Measurements from ENCODE around the gene CLIP2. TPM values are rescaled to one million over a fixed set of nuclear protein-coding genes. Genes with fewer than 3 reads are reported as not detected.

CLIP2 gene
- total RNA-seq, 2 experiments from 2014 or later, result 3.6 to 6.3 TPM

DNA sequence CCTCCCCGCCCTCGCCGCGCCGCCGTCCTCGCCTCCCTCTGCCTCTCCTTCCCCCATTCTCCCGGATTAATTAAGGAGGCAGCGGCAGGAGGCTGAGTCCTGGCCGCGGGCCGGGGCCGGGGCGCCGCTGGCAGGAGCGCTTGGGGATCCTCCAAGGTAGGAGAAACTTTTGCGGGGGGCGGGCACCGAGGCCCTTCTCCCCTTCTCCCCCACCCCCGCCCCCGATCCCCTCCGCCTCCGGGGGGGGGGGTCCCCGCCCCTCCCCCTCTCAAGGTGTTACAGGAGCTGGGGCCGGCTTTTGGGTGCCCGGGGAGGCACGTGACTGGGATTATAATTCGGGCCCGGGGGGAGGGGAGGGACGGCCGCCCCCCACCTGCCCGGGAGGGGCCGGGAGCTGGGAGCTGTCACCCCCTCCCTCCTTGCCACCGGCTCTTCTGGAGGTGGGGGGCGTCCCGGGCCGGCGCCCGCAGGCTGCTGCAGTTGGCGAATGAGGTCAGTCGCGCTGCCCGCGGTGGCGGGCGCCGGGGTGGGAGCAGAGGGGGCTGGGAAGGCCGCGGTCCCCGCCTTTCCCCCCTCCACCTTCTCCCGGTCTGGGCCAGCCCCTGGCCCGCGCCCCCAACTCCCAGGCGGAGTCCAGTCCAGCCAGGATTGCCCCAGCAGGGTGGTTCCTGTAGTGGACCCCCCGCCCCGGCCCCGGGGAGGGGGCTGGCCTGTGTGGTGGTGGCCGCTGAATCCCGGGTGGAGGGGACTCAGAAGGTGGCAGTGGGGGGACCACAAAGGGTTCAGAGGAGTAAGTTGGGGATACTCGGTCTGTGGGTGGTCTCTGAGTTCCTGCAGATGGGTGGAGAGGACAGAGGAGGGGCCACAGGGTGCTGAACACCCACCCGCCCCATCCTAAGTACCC is 165.1 kb downstream of the CLIP2 start:
- BruUV-seq (replicated peaks), result no TSS peak
- POLR2A ChIA-PET, result no interaction called here
- peak overlapping the region; percentile 67 for H3K4me3 ChIP-seq (ENCODE audit: low read depth, low read length, poor library complexity, severe bottlenecking)
- H3K36me3 ChIP-seq (ENCODE audit: insufficient read depth, low read length), result no peaks in the 10 kb centered on the region
- intact Hi-C loops (cut with micrococcal nuclease; ENCODE audit: unreplicated experiment), result no loop called here
- peak overlapping the region; percentile 70 for H3K4me2 ChIP-seq (ENCODE audit: low read length)
- H3K79me2 ChIP-seq (ENCODE audit: insufficient read depth, low read depth, low read length), result no peaks in the 10 kb centered on the region
- CTCF ChIA-PET (ENCODE audit: unreplicated experiment), result no interaction called here
- no peaks in the 10 kb centered on the region for H4K20me1 ChIP-seq (ENCODE audit: insufficient read depth, low read length)
- no peaks in the 10 kb centered on the region for H3K9me3 ChIP-seq (ENCODE audit: low read length)
- no peak for DNase-seq (ENCODE audit: low spot score)
- no peak overlapping the region for H3K27ac ChIP-seq (ENCODE audit: low read depth, low read length, poor library complexity, severe bottlenecking)
- TF ChIP-seq, protein P1, sequence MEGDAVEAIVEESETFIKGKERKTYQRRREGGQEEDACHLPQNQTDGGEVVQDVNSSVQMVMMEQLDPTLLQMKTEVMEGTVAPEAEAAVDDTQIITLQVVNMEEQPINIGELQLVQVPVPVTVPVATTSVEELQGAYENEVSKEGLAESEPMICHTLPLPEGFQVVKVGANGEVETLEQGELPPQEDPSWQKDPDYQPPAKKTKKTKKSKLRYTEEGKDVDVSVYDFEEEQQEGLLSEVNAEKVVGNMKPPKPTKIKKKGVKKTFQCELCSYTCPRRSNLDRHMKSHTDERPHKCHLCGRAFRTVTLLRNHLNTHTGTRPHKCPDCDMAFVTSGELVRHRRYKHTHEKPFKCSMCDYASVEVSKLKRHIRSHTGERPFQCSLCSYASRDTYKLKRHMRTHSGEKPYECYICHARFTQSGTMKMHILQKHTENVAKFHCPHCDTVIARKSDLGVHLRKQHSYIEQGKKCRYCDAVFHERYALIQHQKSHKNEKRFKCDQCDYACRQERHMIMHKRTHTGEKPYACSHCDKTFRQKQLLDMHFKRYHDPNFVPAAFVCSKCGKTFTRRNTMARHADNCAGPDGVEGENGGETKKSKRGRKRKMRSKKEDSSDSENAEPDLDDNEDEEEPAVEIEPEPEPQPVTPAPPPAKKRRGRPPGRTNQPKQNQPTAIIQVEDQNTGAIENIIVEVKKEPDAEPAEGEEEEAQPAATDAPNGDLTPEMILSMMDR (conservative IDR thresholded peaks at IDR 0.05; ENCODE audit: low read length), result no peak
- no peak for TF ChIP-seq EZH2phosphoT487 (IDR thresholded peaks at IDR 0.05; ENCODE audit: borderline replicate concordance, low read depth, low read length)
- H3K9me2 ChIP-seq (ENCODE audit: insufficient read depth, low read length), result no peaks in the 10 kb centered on the region
- H2AFZ ChIP-seq (ENCODE audit: low read length), result no peak overlapping the region
- no peaks in the 10 kb centered on the region for H3K4me1 ChIP-seq (ENCODE audit: insufficient read depth, low read length, poor library complexity, severe bottlenecking)

DNA sequence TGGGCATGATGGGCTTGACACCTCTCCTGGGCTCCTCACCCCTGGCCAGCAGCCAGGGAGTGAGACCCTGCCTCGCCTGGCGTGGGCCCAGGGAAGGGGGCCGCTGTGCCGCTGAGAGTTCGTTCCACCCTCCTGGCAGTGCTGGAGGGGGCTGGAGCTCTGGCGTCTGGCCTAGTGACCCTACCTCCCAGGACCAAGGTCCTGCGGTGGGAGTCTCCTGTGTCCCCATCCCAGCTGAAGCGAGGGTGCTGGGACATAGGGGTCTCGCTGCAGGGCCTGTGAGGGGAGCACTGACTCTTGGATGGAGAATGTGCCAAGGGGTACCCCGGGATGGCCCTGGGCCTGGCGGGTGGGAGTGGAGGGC is 165.7 kb downstream of the CLIP2 start:
- Histone ChIP-seq H3K27ac (ENCODE audit: low read depth, low read length, poor library complexity, severe bottlenecking) (no peak overlapping the region), H3K4me2 (ENCODE audit: low read length) (peak overlapping the region; percentile 70), H3K4me1 (ENCODE audit: insufficient read depth, low read length, poor library complexity, severe bottlenecking) (no peaks in the 10 kb centered on the region), H3K9me2 (ENCODE audit: insufficient read depth, low read length) (no peaks in the 10 kb centered on the region), H3K36me3 (ENCODE audit: insufficient read depth, low read length) (no peaks in the 10 kb centered on the region), H3K4me3 (ENCODE audit: low read depth, low read length, poor library complexity, severe bottlenecking) (peak overlapping the region; percentile 67), H3K79me2 (ENCODE audit: insufficient read depth, low read depth, low read length) (no peaks in the 10 kb centered on the region), H3K9me3 (ENCODE audit: low read length) (no peaks in the 10 kb centered on the region), H4K20me1 (ENCODE audit: insufficient read depth, low read length) (no peaks in the 10 kb centered on the region), H2AFZ (ENCODE audit: low read length) (no peak overlapping the region)
- POLR2A ChIA-PET, result no interaction called here
- BruUV-seq (replicated peaks), result no TSS peak
- TF ChIP-seq, protein P1 (conservative IDR thresholded peaks at IDR 0.05; ENCODE audit: low read length), result no peak
- no peak for TF ChIP-seq EZH2phosphoT487 (IDR thresholded peaks at IDR 0.05; ENCODE audit: borderline replicate concordance, low read depth, low read length)
- intact Hi-C loops (cut with micrococcal nuclease; ENCODE audit: unreplicated experiment), result no loop called here
- DNase-seq (ENCODE audit: low spot score), result no peak
- CTCF ChIA-PET (ENCODE audit: unreplicated experiment), result no interaction called here

DNA sequence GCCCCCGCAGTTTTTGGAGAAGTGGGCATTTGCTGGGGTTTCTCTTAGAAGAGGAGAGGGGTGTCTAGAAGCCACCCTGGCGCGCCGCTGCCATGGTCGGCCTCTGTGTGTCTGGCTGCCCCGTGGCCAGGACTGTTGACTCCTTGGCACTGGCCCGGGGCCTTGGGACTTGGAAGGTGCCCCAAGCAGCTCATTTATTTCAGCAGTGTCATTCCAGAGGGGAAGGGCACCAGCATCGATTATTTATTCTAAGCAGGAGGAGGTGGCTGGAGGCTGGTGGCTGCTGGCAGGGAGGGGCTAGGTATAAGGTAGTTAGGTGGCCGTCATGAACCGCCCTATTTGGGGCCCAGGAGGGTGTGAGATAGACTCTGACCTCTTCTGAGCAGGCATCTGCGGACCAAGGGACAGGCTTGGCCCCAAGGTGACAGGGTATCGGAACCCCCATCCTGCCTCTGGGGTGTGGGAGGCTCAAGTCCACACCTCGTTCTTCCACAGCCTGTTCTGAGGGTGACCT is 166.1 kb downstream of the CLIP2 start:
- H3K27ac ChIP-seq (ENCODE audit: low read depth, low read length, poor library complexity, severe bottlenecking), result no peak overlapping the region
- no peaks in the 10 kb centered on the region for H3K79me2 ChIP-seq (ENCODE audit: insufficient read depth, low read depth, low read length)
- H3K9me2 ChIP-seq (ENCODE audit: insufficient read depth, low read length), result no peaks in the 10 kb centered on the region
- DNase-seq (ENCODE audit: low spot score), result no peak
- no TSS peak for BruUV-seq (replicated peaks)
- no peaks in the 10 kb centered on the region for H3K36me3 ChIP-seq (ENCODE audit: insufficient read depth, low read length)
- H3K4me3 ChIP-seq (ENCODE audit: low read depth, low read length, poor library complexity, severe bottlenecking), result no peak overlapping the region
- H2AFZ ChIP-seq (ENCODE audit: low read length), result no peak overlapping the region
- ChIA-PET CTCF (ENCODE audit: unreplicated experiment) (no interaction called here), POLR2A (interaction anchor here (0.6 kb wide), 1 partner anchor 226 kb away, joined by 3 read pairs; no protein-coding TSS in a partner anchor)
- H3K4me2 ChIP-seq (ENCODE audit: low read length), result no peak overlapping the region
- H4K20me1 ChIP-seq (ENCODE audit: insufficient read depth, low read length), result no peaks in the 10 kb centered on the region
- no peaks in the 10 kb centered on the region for H3K9me3 ChIP-seq (ENCODE audit: low read length)
- TF ChIP-seq, protein P1 (conservative IDR thresholded peaks at IDR 0.05; ENCODE audit: low read length), result no peak
- no peak for TF ChIP-seq EZH2phosphoT487 (IDR thresholded peaks at IDR 0.05; ENCODE audit: borderline replicate concordance, low read depth, low read length)
- intact Hi-C loops (cut with micrococcal nuclease; ENCODE audit: unreplicated experiment), result no loop called here
- no peaks in the 10 kb centered on the region for H3K4me1 ChIP-seq (ENCODE audit: insufficient read depth, low read length, poor library complexity, severe bottlenecking)

Measured in OCI-LY7 (cell line).